SK-N-MC (cell line): ENCODE results near the gene SCAPER.

ENCODE experiments used
- EZH2 ChIP-seq: fragments of 200-600 bp; sonication (generic); IDR thresholded peaks from one replicate; pipeline ENCODE4 v1.6.1; 2017; ENCODE audit warnings: antibody characterized with exemption
- FOXP2 ChIP-seq: optimal IDR thresholded peaks from 2 replicates; pipeline ENCODE3; 2011; ENCODE audit warnings: mild to moderate bottlenecking, moderate library complexity; ENCODE audit not compliant: insufficient read depth; ENCODE audit errors: extremely low read length, control extremely low read depth

- TF ChIP-seq EZH2 (no peak), FOXP2 (no peak)
These were observed 421.4 kb downstream of the SCAPER start for GRCh38 chr15:76483752-76484151.
